Measurements from ENCODE around the gene IFIH1. TPM values are rescaled to one million over a fixed set of nuclear protein-coding genes. Genes with fewer than 3 reads are reported as not detected.

IFIH1 gene
- total and polyA plus RNA-seq, 12 donors: 7.8 to 25.6 (median 15.2) TPM

DNA sequence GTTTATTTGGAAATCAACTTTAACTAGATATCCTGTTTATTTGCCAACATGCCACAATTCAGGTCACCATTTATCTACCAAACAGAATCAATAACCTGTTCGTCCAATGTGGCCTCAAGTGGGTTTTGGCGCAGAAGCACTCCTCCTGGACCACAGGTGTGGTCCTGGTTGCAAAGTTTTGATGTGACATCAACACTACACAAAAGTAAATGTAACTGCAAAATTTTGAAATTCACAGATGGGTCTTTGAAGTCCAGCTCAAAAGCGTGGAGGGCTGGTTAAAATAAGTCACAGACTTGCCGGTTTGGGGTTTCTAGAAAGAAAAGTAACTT is 25.0 kb upstream of the IFIH1 start:
- no peak overlapping the region for H3K27ac ChIP-seq
- no peaks in the 10 kb centered on the region for H3K9me3 ChIP-seq (replicated peaks in 1 of 3)
- no peaks in the 10 kb centered on the region for H3K27me3 ChIP-seq
- H3K4me3 ChIP-seq: peak overlapping the region in 2 of 4 donors; percentile 74 to 82
- no peaks in the 10 kb centered on the region for H3K36me3 ChIP-seq (replicated peaks in 1 of 2)
- DNase-seq: no peak
- peaks cover 0 to 7% of the 10 kb centered on the region in 2 donors for H3K4me1 ChIP-seq (replicated peaks in 1 of 2)
- no peak for TF ChIP-seq POLR2A (IDR thresholded peaks at IDR 0.05)
- TF ChIP-seq, protein P1, sequence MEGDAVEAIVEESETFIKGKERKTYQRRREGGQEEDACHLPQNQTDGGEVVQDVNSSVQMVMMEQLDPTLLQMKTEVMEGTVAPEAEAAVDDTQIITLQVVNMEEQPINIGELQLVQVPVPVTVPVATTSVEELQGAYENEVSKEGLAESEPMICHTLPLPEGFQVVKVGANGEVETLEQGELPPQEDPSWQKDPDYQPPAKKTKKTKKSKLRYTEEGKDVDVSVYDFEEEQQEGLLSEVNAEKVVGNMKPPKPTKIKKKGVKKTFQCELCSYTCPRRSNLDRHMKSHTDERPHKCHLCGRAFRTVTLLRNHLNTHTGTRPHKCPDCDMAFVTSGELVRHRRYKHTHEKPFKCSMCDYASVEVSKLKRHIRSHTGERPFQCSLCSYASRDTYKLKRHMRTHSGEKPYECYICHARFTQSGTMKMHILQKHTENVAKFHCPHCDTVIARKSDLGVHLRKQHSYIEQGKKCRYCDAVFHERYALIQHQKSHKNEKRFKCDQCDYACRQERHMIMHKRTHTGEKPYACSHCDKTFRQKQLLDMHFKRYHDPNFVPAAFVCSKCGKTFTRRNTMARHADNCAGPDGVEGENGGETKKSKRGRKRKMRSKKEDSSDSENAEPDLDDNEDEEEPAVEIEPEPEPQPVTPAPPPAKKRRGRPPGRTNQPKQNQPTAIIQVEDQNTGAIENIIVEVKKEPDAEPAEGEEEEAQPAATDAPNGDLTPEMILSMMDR (IDR thresholded peaks at IDR 0.05): no peak
- 40 to 48% (median 46%) methylated on average over 4 of the region's 4 CpGs for WGBS, 4 donors
- intact Hi-C loops (cut with DNase I): no loop called here

- WGBS, 4 donors: 73 to 82% (median 77%) methylated on average over 2 of the region's 2 CpGs
- peaks cover 0 to 7% of the 10 kb centered on the region in 2 donors for H3K4me1 ChIP-seq (replicated peaks in 1 of 2)
- no peak for TF ChIP-seq POLR2A (IDR thresholded peaks at IDR 0.05)
- TF ChIP-seq, protein P1 (IDR thresholded peaks at IDR 0.05): no peak
- no peak overlapping the region for H3K4me3 ChIP-seq
- H3K9me3 ChIP-seq (replicated peaks in 1 of 3): no peaks in the 10 kb centered on the region
- intact Hi-C loops (cut with DNase I): no loop called here
- DNase-seq: no peak
- no peaks in the 10 kb centered on the region for H3K36me3 ChIP-seq (replicated peaks in 1 of 2)
- no peak overlapping the region for H3K27ac ChIP-seq
- H3K27me3 ChIP-seq: no peaks in the 10 kb centered on the region
Measured at GRCh38 chr2:162342841-162343240, 24.4 kb upstream of the IFIH1 start.

DNA sequence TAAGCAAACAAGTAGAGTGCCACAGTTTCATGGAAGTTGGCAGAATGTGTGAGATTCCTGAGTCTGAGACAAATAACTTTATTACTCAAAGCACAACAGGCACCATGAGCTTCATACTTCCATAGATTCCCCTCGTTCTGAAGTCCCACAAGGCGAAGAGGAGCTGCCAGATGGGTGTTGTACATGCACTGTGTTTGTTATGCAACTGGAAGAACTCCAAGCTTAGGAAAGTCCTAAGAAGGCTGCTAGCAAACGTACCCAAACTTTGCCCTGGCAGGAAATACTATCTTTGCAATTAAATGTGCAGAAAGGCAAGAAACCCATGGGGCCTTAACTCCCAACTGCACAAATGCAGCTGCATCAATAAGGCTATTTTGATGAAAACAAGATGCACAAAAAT is 23.8 kb upstream of the IFIH1 start:
- TF ChIP-seq POLR2A (IDR thresholded peaks at IDR 0.05): no peak
- TF ChIP-seq, protein P1 (IDR thresholded peaks at IDR 0.05): no peak
- no peaks in the 10 kb centered on the region for H3K9me3 ChIP-seq (replicated peaks in 1 of 3)
- no peaks in the 10 kb centered on the region for H3K36me3 ChIP-seq (replicated peaks in 1 of 2)
- no peak overlapping the region for H3K27ac ChIP-seq
- peaks cover 0 to 7% of the 10 kb centered on the region in 2 donors for H3K4me1 ChIP-seq (replicated peaks in 1 of 2)
- no peak for DNase-seq
- no peak overlapping the region for H3K4me3 ChIP-seq
- H3K27me3 ChIP-seq: no peaks in the 10 kb centered on the region
- intact Hi-C loops (cut with DNase I): no loop called here
- WGBS, 4 donors: 56 to 76% (median 63%) methylated on average over 3 of the region's 3 CpGs

- no peaks in the 10 kb centered on the region for H3K27me3 ChIP-seq
- no peaks in the 10 kb centered on the region for H3K9me3 ChIP-seq (replicated peaks in 1 of 3)
- no peak overlapping the region for H3K27ac ChIP-seq
- no peak for DNase-seq
- no peak overlapping the region for H3K4me3 ChIP-seq
- peaks cover 0 to 7% of the 10 kb centered on the region in 2 donors for H3K4me1 ChIP-seq (replicated peaks in 1 of 2)
- intact Hi-C loops (cut with DNase I): no loop called here
- no peaks in the 10 kb centered on the region for H3K36me3 ChIP-seq (replicated peaks in 1 of 2)
- TF ChIP-seq, protein P1 (IDR thresholded peaks at IDR 0.05): no peak
- TF ChIP-seq POLR2A (IDR thresholded peaks at IDR 0.05): no peak
Measured at GRCh38 chr2:162340822-162341221, 22.3 kb upstream of the IFIH1 start.
